IMR-90 (cell line): ENCODE data around the gene SKP2. TPM values are rescaled to one million over a fixed set of nuclear protein-coding genes. Genes with fewer than 3 reads are reported as not detected.

ENCODE experiments used
- ATAC-seq: fragments of 200-7000 bp; cut with Tn5 transposase; 2 replicates; pipeline ENCODE4 v1.9.1; 2020; ENCODE audit warnings: low read depth, mild to moderate bottlenecking, moderate library complexity
- BruUV-seq: library from RNA; stranded (reverse); fragments of 400-500 nt; replicated peaks from 2 replicates; lab custom pipeline; 2021; lab: Mats Ljungman, UMichigan
- CTCF ChIA-PET: fragments of 300-600 bp; formaldehyde crosslinking; extraction: SDS; loops from one replicate; lab custom pipeline; 2021; ENCODE audit warnings: antibody characterized with exemption; lab: Yijun Ruan, JAX
- POLR2A ChIA-PET: fragments of 300-600 bp; sonication (Branson Sonifier 250); formaldehyde crosslinking; loops from one replicate; lab custom pipeline; 2022; ENCODE audit warnings: antibody characterized with exemption; ENCODE audit not compliant: unreplicated experiment; lab: Charles Lee
- DNase-seq: peaks from one replicate; pipeline ENCODE4 v3.0.0; 2013
- H2AFZ ChIP-seq: replicated peaks from 2 replicates; pipeline ENCODE3; 2013; ENCODE audit warnings: low read length, mild to moderate bottlenecking; ENCODE audit not compliant: poor library complexity
- H2AK5ac ChIP-seq: 2 replicates; pipeline ENCODE4 v1.6.1; 2013; ENCODE audit warnings: low read depth, low read length, inconsistent platforms
- H2AK9ac ChIP-seq: replicated peaks from 2 replicates; pipeline ENCODE3; 2013; ENCODE audit warnings: mild to moderate bottlenecking, low read depth, low read length, moderate library complexity; ENCODE audit not compliant: poor library complexity
- H2BK120ac ChIP-seq: 2 replicates; pipeline ENCODE4 v1.6.1; 2013; ENCODE audit warnings: low read depth, low read length, inconsistent platforms
- H2BK15ac ChIP-seq: 3 replicates; pipeline ENCODE4 v1.6.1; 2013; ENCODE audit warnings: low read depth, low read length, inconsistent platforms
- H2BK20ac ChIP-seq: 2 replicates; pipeline ENCODE4 v1.6.1; 2013; ENCODE audit warnings: low read depth, mild to moderate bottlenecking, inconsistent platforms, low read length, moderate library complexity
- H2BK5ac ChIP-seq: 2 replicates; pipeline ENCODE4 v1.6.1; 2013; ENCODE audit warnings: mild to moderate bottlenecking, low read depth, low read length, inconsistent platforms; ENCODE audit not compliant: poor library complexity, severe bottlenecking
- H3K14ac ChIP-seq: replicated peaks from 2 replicates; pipeline ENCODE4 v1.6.1; 2013; ENCODE audit warnings: low read depth, low read length, inconsistent platforms
- H3K18ac ChIP-seq: 2 replicates; pipeline ENCODE4 v1.6.1; 2013; ENCODE audit warnings: low read depth, low read length, control low read depth
- H3K23ac ChIP-seq: 2 replicates; pipeline ENCODE4 v1.6.1; 2013; ENCODE audit warnings: low read depth, low read length, inconsistent platforms
- H3K27ac ChIP-seq: 2 replicates; pipeline ENCODE4 v1.5.1; 2013; ENCODE audit warnings: mild to moderate bottlenecking, control low read depth, low read length; ENCODE audit not compliant: insufficient read depth
- H3K27me3 ChIP-seq: 2 replicates; pipeline ENCODE4 v1.6.1; 2013; ENCODE audit warnings: low read length; ENCODE audit not compliant: control insufficient read depth, insufficient read depth
- H3K36me3 ChIP-seq: 2 replicates; pipeline ENCODE4 v1.6.1; 2013; ENCODE audit warnings: low read length, mixed read lengths; ENCODE audit not compliant: control insufficient read depth, insufficient read depth
- H3K4ac ChIP-seq: 2 replicates; pipeline ENCODE4 v1.6.1; 2013; ENCODE audit warnings: low read depth, low read length, inconsistent platforms
- H3K4me1 ChIP-seq: 2 replicates; pipeline ENCODE4 v1.6.1; 2013; ENCODE audit warnings: low read length, mixed read lengths; ENCODE audit not compliant: control insufficient read depth, insufficient read depth
- H3K4me2 ChIP-seq: 2 replicates; pipeline ENCODE4 v1.6.1; 2013; ENCODE audit warnings: low read depth, mild to moderate bottlenecking, control low read depth, low read length, moderate library complexity
- H3K4me3 ChIP-seq: 2 replicates; pipeline ENCODE4 v1.5.1; 2013; ENCODE audit warnings: low read depth, mild to moderate bottlenecking, control low read depth, low read length, moderate library complexity; ENCODE audit not compliant: insufficient read depth
- H3K56ac ChIP-seq: 2 replicates; pipeline ENCODE4 v1.6.1; 2013; ENCODE audit warnings: low read length, inconsistent platforms; ENCODE audit not compliant: insufficient read depth; ENCODE audit errors: extremely low read depth
- H3K79me1 ChIP-seq, 2 experiments: 2 replicates each; pipeline ENCODE4 v1.6.1; 2013; ENCODE audit warnings: low read length in 2 of 2, inconsistent platforms in 1 of 2, low read depth in 1 of 2
- H3K9ac ChIP-seq: 2 replicates; pipeline ENCODE4 v1.6.1; 2013; ENCODE audit warnings: low read depth, low read length, control low read depth
- H3K9me1 ChIP-seq: 2 replicates; pipeline ENCODE4 v1.6.1; 2013; ENCODE audit warnings: low read length, inconsistent platforms; ENCODE audit not compliant: insufficient read depth
- H3K9me3 ChIP-seq: 2 replicates; pipeline ENCODE4 v1.6.1; 2013; ENCODE audit warnings: low read length; ENCODE audit not compliant: control insufficient read depth, insufficient read depth
- H4K20me1 ChIP-seq: 2 replicates; pipeline ENCODE4 v1.6.1; 2013; ENCODE audit warnings: low read length, inconsistent platforms; ENCODE audit not compliant: insufficient read depth
- H4K5ac ChIP-seq: 2 replicates; pipeline ENCODE4 v1.6.1; 2013; ENCODE audit warnings: mild to moderate bottlenecking, low read depth, low read length, control low read depth
- H4K8ac ChIP-seq, 2 experiments: 2 replicates each; pipeline ENCODE4 v1.6.1; 2013; ENCODE audit warnings: low read depth in 2 of 2, low read length in 2 of 2, control low read depth in 1 of 2, inconsistent platforms in 1 of 2
- H4K91ac ChIP-seq: 2 replicates; pipeline ENCODE4 v1.6.1; 2013; ENCODE audit warnings: low read depth, low read length, inconsistent platforms; ENCODE audit not compliant: insufficient read depth
- CHD1 ChIP-seq: IDR thresholded peaks from 2 replicates; pipeline ENCODE4 v1.6.1; 2012; ENCODE audit warnings: low read depth, low read length, improper control_type of control experiment
- MAFK ChIP-seq: IDR thresholded peaks from 2 replicates; pipeline ENCODE4 v1.6.1; 2012; ENCODE audit warnings: low read depth, low read length, improper control_type of control experiment
- POLR2A ChIP-seq: IDR thresholded peaks from 2 replicates; pipeline ENCODE4 v1.6.1; 2012; ENCODE audit warnings: mild to moderate bottlenecking, low read depth, low read length
- RAD21 ChIP-seq: IDR thresholded peaks from 2 replicates; pipeline ENCODE4 v1.6.1; 2012; ENCODE audit warnings: low read length, improper control_type of control experiment
- RFX5 ChIP-seq: IDR thresholded peaks from 2 replicates; pipeline ENCODE4 v1.8.0; 2012; ENCODE audit warnings: low read depth, mild to moderate bottlenecking, low read length, moderate library complexity
- WGBS, 2 experiments: methylation state at CpG; one replicate each; pipeline versions ENCODE4 v1.1.5 to v1.1.7; 2013; ENCODE audit warnings: missing lambda C conversion rate in 2 of 2; ENCODE audit not compliant: insufficient read length in 1 of 2; ENCODE audit errors: extremely low coverage in 2 of 2; 5-methylcytosine and 5-hydroxymethylcytosine counted together
- dilution Hi-C: fragments of 300-500 bp; cut with HindIII; formaldehyde crosslinking; loops from one replicate; pipeline ENCODE4 v1.14.3; 2018; ENCODE audit warnings: low sequenced_read_pairs; ENCODE audit not compliant: unreplicated experiment
- in situ Hi-C: fragments of 300-500 bp; cut with MboI; formaldehyde crosslinking; loops from 3 replicates; pipeline ENCODE4 v1.14.3; 2019; ENCODE audit warnings: low sequenced_read_pairs, inconsistent platforms, mixed read lengths
- intact Hi-C: fragments of 100-400 bp; cut with micrococcal nuclease; formaldehyde crosslinking; loops from 2 replicates; pipeline ENCODE4 v1.10.0; 2022
- polyA plus RNA-seq, 3 experiments: library from polyadenylated mRNA; depleted of rRNA; stranded (reverse); fragments of >200 nt; gene quantifications; 2 replicates each; pipeline ENCODE4 v1.2.3, GENCODE V29; 2012; ENCODE audit warnings: low replicate concordance in 1 of 3
- total RNA-seq: library from RNA; depleted of rRNA; stranded (reverse); fragments of >200 nt; gene quantifications from 2 replicates; pipeline ENCODE4 v1.2.3, GENCODE V29; 2012
- TF ChIP-seq, protein P1 (sequence below): conservative IDR thresholded peaks from 2 replicates; pipeline ENCODE4 v1.5.1; 2012; ENCODE audit warnings: mild to moderate bottlenecking, low read depth, low read length, improper control_type of control experiment

Gene SKP2
- total and polyA plus RNA-seq, 2 of the 4 experiments (the other 2 are of a cell fraction) = 23.3 to 92.1 TPM

GRCh38 chr5:36161361-36161760 is 9.4 kb downstream of the SKP2 start:
- H3K4me2 ChIP-seq = no peak overlapping the region
- no peak overlapping the region for H3K56ac ChIP-seq
- H4K91ac ChIP-seq = no peak overlapping the region
- H3K4me3 ChIP-seq = no peak overlapping the region
- DNase-seq = no peak
- POLR2A ChIA-PET = interaction anchor here (0.6 kb wide), 1 partner anchor 77 kb away, joined by 4 read pairs; no protein-coding TSS in a partner anchor
- no peak overlapping the region for H3K4ac ChIP-seq
- intact Hi-C loops (no loop called here), in situ Hi-C loops (no loop called here), dilution Hi-C loops (no loop called here)
- H4K20me1 ChIP-seq = peaks cover 4% of the 10 kb centered on the region; the same call in 1 of the 2 replicates
- peaks cover 10% of the 10 kb centered on the region for H3K4me1 ChIP-seq
- H2BK5ac ChIP-seq = no peak overlapping the region
- H2BK120ac ChIP-seq = no peak overlapping the region
- H3K9ac ChIP-seq = no peak overlapping the region
- H3K9me1 ChIP-seq = no peaks in the 10 kb centered on the region
- no peak for TF ChIP-seq POLR2A
- TF ChIP-seq CHD1 = no peak
- no peak for TF ChIP-seq RFX5
- TF ChIP-seq, protein P1, sequence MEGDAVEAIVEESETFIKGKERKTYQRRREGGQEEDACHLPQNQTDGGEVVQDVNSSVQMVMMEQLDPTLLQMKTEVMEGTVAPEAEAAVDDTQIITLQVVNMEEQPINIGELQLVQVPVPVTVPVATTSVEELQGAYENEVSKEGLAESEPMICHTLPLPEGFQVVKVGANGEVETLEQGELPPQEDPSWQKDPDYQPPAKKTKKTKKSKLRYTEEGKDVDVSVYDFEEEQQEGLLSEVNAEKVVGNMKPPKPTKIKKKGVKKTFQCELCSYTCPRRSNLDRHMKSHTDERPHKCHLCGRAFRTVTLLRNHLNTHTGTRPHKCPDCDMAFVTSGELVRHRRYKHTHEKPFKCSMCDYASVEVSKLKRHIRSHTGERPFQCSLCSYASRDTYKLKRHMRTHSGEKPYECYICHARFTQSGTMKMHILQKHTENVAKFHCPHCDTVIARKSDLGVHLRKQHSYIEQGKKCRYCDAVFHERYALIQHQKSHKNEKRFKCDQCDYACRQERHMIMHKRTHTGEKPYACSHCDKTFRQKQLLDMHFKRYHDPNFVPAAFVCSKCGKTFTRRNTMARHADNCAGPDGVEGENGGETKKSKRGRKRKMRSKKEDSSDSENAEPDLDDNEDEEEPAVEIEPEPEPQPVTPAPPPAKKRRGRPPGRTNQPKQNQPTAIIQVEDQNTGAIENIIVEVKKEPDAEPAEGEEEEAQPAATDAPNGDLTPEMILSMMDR = no peak
- TF ChIP-seq RAD21 = no peak
- TF ChIP-seq MAFK = no peak
- WGBS, 2 experiments = 100% methylated on average over 1 of the region's 4 CpGs; no CpG with 5 or more reads in 1 of the 2 experiments
- H3K27me3 ChIP-seq = no peaks in the 10 kb centered on the region
- CTCF ChIA-PET = no interaction called here
- no peak overlapping the region for H2AK9ac ChIP-seq
- no peak overlapping the region for H3K14ac ChIP-seq
- no peak overlapping the region for H2BK15ac ChIP-seq
- H3K27ac ChIP-seq = no peak overlapping the region
- H2AFZ ChIP-seq = no peak overlapping the region
- no peak for ATAC-seq
- H4K8ac ChIP-seq = no peak overlapping the region
- no peak overlapping the region for H2AK5ac ChIP-seq
- no peak overlapping the region for H4K5ac ChIP-seq
- peaks cover 58 to 68% of the 10 kb centered on the region in 2 experiments for H3K79me1 ChIP-seq
- H3K9me3 ChIP-seq = no peaks in the 10 kb centered on the region
- BruUV-seq = no TSS peak
- no peak overlapping the region for H3K23ac ChIP-seq
- H3K18ac ChIP-seq = no peak overlapping the region
- H2BK20ac ChIP-seq = no peak overlapping the region
- H3K36me3 ChIP-seq = peaks cover 52% of the 10 kb centered on the region
